Islet precursor cell (in vitro differentiated cells): ENCODE data around the gene GLMN.

ENCODE experiments used
- DNase-seq: peaks from one replicate; pipeline ENCODE4 v3.0.0-alpha.2; 2018

Gene GLMN

GRCh38 chr1:92298573-92299476 is at the start of gene GLMN, which contains the start of gene RPAP2:
Gene GLMN, minus strand, starts transcription at chr1:92298987. Its CDS starts 988 bp downstream, at chr1:92297999.
Gene RPAP2, plus strand, starts transcription at chr1:92299059. Its CDS starts 15 bp downstream, at chr1:92299074.
- DNase-seq, result peak; percentile 92

DNA sequence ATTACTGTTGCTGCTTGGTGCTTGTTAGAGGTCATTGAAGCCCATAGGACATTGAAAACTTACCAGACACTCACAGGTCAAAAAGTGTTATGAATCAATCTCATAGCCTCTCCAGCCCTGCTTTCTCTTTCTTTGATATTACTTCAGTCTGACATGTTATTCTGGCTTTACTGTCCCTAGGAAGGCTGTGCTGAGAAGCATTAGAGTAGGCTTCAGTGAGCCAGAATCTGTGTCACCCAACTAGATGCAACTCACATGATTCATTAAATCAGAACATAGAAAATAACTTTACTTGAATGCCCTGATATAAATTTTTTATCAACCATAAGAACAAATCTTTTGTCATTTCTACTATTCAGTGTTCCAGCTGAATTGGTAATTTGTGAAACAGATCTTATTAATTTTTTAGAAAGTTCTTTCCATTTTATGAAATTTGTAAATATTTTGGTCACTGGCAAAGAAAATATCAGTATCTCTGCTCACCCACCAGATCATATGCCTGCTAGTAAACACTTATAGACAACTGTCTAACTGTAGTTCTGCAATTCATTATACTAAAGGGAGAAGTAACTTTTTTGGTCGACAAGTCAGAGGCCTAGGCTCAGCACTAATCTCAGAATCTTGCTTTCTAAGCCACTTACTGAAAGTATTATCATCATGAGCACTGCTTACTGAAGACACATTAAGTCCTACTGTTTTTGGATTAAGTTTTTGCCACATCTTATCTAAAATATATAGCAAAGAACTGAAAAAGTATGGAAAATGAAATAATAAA is 48.3 kb upstream of the GLMN start:
- no peak for DNase-seq

DNA sequence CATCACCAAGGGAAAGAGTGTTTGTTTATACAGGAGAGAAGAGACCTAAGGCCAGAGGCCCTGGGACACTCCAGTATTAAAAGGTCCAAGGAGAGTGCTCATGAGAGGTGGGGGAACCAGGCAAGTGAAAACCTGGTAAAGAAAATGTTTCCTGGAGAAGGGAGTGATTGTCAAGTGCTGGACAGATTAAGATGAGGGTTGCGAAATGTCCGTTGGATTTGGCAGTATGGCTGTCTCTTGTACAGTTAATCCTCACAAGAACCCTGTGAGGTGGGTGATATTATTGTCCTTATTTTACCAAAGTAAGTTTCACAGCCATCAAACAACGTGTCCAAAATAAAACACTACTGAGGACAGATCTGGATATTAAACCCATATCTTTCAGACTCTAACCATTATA is 44.3 kb upstream of the GLMN start:
- no peak for DNase-seq

- DNase-seq, result no peak
These were observed 43.6 kb upstream of the GLMN start for GRCh38 chr1:92342401-92342800.

- DNase-seq, result no peak
These were observed 41.4 kb upstream of the GLMN start for GRCh38 chr1:92340154-92340553.

- no peak for DNase-seq
These were observed 34.9 kb upstream of the GLMN start for GRCh38 chr1:92333668-92334067.

- peak; percentile 93 for DNase-seq
These were observed 30.8 kb upstream of the GLMN start for GRCh38 chr1:92329347-92330129.

DNA sequence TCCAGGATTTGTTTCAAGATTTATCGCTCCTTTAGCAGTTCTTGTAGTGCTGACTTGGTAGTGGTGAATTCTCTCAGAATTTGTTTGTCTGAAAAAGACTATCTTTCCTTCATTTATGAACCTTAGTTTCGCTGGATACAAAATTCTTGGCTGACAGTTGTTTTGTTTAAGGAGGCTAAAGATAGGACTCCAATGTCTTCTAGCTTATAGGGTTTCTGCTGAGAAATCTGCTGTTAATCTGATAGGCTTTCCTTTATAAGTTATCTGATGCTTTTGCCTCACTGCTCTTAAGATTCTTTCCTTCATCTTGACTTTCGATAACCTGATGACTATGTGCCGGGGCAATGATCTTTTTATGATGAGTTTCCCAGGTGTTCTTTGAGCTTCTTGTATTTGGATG is 29.0 kb upstream of the GLMN start:
- DNase-seq, result no peak

- DNase-seq, result peak; percentile 90
These were observed 27.9 kb upstream of the GLMN start for GRCh38 chr1:92326681-92327080.

DNA sequence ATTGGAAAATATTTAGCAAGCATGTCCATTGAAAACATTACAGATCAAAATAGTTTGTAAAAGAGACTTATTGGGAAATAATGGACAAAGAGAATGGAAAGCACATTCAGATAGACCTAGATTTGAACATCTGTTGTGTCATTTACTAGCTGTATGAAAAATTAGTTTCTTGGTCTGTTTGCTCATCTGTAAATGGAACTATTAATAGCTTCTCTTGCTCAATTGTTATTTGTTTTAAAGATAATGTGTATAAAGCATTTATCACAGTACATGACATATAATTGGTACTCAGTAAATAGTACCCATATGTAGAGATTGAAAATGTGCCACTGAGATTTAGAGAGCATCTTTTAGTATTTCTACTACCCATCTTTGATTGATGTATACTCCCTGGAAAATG is 26.0 kb upstream of the GLMN start:
- no peak for DNase-seq

DNA sequence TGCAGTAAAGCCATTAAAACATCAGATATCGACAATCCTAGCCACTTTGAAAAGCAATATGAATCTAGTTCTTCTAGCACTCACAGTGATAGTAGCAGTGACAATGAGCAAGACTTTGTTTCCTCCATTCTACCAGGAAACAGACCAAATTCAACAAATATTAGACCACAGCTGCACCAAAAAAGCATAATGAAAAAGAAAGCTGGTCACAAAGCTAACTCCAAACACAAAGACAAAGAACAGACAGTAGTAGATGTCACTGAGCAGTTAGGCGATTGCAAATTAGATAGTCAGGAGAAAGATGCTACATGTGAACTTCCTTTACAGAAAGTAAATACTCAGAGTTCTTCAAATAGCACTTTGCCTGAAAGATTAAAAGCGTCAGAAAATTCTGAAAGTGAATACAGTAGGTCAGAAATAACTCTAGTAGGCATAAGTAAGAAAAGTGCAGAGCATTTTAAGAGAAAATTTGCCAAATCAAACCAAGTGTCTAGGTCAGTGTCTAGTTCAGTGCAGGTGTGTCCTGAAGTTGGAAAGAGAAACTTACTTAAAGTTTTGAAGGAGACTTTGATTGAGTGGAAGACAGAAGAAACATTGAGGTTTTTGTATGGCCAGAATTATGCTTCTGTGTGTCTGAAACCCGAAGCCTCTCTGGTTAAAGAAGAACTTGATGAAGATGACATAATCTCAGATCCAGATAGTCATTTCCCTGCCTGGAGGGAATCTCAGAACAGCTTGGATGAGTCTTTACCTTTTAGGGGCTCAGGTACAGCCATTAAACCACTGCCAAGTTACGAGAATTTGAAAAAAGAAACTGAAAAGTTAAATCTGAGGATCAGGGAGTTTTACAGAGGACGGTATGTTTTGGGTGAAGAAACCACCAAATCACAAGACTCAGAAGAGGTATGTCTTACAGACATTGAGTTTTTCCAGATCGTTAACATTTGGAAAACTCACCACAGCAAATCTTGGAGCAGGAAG is 25.0 kb upstream of the GLMN start:
- DNase-seq, result no peak

- no peak for DNase-seq
These were observed 19.2 kb upstream of the GLMN start for GRCh38 chr1:92317836-92318493.

DNA sequence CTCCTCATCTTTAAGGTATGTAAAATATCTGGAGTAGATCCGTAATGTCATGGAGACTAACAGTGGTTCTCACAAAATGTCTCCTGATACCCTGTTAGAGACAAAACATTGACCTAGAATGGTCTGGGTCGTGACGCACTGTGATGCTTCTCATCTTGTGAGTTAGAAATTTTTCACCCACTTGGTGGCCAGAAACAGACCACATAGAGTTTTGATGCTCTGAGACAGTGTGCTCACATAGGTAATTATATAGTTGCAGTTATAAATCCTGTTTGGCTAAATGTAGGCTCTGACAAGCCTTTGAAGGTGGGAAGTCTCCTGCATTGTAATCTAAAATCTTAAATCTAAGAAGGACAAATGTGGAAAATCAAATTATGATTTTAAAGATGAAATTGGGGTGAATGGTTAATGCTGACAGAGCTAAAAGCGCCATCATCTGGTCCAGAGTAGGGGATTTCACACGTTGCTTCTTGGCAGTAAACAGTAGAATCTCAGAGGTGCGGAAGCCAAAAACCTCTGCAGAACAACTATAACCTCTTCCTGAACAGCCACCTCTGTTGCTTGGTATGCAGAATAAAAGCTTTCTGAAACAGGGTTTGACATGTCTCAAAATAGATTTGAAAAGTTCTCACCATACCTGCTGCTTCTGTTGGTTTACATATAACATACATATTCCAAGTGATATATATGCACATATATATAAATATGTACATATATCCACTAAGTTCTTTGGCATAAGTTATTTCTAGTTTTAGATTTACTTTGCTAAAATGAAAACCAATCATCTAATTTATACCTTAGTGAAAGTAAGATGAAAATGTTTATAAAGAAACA is 17.2 kb upstream of the GLMN start:
- no peak for DNase-seq

DNA sequence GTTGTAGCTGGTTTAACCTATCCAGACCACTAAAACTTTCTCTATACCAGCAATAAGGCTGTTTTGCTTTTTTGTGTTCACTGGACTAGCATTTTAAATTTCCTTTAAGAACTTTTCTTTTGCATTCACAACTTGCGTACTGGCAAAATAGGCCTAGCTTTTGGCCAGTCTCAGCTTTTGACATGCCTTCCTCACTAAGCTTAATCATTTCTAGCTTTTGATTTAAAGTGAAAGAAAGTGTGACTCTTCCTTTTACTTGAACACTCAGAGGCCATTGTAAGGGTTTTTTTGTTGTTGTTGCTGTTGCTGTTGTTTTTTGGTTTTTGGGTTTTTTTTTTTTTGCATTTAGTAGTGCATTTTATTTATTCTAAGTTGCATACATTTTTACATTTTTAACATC is 15.2 kb upstream of the GLMN start:
- no peak for DNase-seq

GRCh38 chr1:92310185-92310597 is 11.4 kb upstream of the GLMN start:
- DNase-seq, result no peak

- no peak for DNase-seq
These were observed 9.2 kb upstream of the GLMN start for GRCh38 chr1:92307980-92308379.

DNA sequence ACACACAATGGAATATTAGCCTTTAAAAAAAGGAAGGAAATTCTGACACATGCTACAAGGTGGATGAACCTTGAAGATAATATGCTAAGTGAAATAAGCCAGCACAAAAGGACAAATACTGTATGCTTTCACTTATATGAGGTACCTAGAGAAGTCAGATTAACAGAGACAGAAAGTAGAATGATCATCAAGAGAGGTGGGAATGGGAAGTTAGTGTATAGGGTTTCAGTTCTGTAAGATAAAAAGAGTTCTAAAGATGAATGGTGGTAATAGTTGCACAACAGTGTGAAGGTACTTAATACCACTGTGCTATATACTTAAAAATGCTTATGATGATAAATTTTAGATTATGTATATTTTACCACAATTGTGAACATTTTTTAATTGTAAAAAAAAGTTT is 7.2 kb upstream of the GLMN start:
- DNase-seq, result no peak

DNA sequence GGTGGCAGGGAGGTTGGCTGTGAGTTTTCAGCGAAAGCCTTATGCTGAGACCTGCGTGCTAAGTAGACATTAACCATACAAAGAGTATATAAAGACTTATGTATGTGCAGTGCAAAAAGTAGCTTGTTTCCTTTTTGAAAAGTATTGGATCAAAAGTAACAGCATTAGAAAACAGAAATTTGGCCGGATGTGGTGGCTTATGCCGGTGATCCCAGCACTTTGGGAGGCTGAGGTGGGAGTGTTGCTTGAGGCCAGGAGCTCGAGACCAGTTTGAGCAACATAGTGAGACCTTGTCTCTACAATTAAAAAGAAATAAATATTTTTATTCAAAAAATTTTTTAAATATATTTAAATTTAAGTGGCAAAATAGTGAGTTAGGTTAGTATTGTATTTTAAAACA is 2.2 kb upstream of the GLMN start:
- no peak for DNase-seq

DNA sequence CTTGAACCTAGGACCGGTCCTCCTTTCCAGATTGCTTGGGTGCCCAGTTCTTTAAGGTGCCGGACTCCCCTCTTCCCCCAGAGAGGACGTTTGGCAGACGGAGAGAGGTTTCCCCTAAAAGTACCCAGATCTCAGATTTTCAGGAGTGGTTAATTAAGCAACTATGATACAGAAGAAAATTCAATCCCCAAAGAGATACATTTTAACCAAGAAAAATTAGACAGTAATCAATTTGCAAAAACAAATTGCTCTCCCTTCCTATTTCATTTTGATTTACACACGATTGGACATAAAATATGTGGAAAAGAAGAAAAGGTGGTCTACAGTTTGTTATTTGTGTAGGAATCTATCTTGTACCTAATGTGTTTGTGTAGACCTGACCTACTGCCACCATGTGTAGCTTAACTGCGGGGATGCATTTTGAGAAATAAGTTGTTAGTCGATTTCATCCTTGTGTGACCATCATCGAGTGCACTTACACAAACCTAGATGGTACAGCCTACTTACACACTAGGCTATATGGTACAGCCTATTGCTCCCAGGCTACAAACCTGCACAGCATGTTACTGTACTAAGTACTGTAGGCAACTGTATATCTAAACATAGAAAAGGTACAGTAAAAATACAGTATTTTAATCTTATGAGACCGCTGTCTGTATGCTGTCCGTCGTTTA is 827 bp upstream of the GLMN start:
- no peak for DNase-seq

DNA sequence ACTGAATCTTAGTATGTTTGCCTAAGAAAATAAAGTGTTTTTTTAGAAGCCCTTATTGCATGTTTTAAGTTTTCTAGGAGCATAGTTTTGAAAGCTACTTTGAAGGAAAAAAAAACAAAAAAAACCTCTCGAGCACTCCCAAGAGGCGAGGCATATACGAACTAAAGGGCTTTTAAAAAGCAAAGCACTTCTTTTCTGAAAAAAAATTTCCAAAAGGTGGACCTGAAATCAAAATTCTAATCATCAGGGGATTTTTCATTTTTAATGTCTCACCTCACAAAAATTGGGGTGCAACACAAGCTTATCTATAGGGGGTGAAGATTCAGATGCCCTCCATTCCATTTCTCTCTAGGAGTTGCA is 594 bp downstream of the GLMN start:
- DNase-seq, result no peak
